Activated T-helper 1 cell treated with anti-CD3 and anti-CD28 coated beads, Interleukin-2, amount 50 U/mL, for 16 hours (primary cell): ENCODE results near the gene PRSS21.
A peak's percentile ranks its signal among the peaks of the same experiment; 100 is the strongest.

ENCODE experiments used
- DNase-seq, 2 donors: peaks; one replicate each; pipeline ENCODE4 v3.0.0-alpha.2; 2020; ENCODE audit warnings: low read depth in 1 of 2, low spot score in 1 of 2

The PRSS21 gene

DNA sequence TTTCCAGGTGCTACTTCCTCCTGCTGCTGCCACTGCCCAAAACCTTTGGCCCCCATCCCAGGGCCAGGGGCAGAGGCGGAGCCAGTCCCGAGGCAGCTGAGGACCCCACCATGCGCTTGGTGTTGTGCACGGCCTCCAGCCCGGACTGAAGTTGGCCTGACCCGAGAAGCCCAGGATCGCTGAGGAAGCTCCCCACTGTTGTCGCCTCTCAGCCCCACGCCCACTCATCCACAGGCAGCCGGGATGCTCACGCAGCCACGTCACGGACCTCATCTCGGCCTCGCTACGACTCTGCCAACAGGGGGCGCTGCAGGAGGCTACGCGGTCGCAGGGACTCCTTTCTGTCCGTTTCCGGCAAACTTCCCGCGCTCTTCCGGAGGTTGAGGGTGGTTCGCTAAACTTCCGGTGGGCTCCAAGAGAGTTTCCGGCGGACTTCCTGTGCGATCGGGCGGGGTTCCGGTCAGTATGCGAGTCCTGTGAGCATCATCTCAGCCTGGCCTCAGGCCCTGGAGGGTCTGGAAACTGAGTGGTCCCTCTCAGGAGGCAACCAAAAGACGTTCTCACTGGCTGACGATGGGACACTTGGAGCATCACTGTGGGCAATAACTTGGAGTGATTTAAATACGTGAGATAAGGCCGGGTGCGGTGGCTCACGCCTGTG lies 25.4 kb downstream of the PRSS21 start:
- peak; percentile 52 to 65 for DNase-seq

DNA sequence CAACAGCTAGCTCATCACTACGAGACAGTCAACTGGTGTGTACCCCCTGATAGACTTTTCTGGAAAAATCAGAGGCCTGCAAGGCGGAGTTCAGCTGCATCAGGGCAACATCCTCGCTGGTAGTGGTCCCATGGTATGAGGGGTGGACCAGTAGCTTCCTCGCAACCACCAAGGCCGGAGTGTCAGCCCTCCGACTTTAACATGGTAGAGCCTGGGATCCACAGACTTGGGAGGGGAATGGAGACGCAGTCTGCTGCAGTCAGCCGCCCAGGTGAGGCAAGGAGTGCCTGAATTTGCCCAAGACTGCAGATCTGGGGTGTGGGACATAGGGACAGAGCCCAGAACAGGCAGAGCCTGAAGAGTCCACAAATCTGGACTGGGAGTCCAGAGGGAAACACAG lies 26.5 kb downstream of the PRSS21 start:
- DNase-seq: no peak

DNA sequence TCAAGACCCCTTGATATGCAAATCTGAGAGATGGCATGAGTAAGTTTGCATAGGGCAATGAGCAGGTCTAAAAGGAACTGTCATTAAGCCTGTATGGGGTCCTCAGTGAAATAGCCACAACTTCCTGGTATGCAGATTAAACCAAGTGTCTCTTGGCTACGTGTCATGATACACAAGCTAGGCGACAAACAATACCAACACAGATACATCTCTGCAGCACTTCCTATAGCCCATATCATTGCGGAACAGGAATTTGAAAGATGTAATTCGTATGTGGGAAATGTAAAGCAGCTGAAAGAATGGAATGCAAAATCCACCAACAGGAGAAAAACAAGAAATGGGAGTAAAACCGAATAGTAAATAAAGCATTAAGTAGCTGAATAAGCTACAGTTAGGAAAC lies 28.1 kb downstream of the PRSS21 start:
- no peak for DNase-seq

DNA sequence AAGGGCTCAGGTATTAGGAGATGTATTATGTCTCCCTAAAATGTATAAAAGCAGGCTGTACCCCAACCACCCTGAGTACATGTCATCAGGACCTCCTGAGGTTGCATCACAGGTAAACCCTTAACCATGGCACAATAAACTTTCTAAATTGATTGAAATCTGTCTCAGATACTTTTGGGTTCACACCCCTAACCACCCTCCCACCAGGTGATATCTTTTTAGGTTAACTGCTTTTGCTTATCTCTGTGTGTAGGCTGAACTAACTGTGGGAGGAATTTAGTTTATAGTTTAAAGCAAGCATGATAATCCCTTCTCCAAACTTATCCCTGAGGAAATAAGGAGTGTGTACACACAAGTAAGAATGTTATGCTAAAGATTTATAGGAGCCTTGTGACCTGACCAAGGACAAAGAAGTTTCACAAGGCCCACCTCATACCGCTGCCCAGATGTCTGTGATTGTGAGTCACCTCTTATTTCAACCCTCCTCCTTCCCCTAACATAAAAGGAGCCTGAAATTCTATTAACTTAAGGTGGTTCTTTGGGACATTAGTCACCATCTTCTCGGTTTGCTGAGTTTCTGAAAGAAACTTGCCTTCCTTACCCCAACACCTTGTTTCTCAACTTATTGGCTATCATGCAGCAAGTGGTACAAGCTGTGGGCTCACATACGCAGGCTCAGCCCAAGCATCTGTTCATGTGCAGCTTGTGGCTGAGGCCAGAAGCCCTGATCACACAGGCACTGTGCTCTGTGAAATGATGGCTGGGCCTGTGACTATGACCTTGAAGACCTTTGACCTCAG lies 29.7 kb downstream of the PRSS21 start:
- DNase-seq: no peak

DNA sequence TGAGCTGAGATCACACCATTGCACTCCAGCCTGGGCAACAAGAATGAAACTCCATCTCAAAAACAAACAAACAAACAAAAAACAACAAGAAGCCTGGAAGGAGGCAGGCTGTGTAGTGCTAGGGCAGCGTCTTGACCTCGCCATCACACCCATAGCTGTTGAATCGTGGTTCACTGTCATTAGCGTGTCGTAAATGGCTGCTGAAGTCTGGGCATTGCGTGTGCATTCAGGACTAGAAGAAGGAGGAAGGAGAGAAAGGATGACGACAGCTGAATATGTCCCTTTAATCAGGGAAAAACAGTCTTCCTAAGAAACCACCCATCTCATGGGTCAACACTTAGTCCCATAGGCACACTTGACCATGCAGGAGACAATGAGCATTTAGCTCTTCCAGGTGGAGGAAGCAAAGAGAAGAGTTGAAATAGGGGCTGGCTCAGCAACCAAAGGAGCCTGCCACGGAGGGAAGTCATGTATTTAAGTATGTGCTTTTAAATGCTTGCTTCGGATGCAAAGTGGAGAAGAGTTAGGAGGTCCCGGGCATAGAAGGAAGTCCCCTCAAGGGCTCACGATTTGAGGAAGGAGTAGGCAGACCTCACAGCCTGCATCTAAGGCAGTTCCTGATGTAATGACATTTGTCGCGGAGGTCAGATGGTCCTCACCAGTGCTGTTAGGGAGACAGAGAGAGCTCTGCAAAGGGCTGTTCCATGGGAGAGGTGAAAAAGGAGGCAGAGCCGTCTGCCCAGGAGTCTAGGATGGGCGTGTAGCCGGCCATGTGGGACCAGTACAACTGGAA lies 32.1 kb downstream of the PRSS21 start:
- DNase-seq: no peak

DNA sequence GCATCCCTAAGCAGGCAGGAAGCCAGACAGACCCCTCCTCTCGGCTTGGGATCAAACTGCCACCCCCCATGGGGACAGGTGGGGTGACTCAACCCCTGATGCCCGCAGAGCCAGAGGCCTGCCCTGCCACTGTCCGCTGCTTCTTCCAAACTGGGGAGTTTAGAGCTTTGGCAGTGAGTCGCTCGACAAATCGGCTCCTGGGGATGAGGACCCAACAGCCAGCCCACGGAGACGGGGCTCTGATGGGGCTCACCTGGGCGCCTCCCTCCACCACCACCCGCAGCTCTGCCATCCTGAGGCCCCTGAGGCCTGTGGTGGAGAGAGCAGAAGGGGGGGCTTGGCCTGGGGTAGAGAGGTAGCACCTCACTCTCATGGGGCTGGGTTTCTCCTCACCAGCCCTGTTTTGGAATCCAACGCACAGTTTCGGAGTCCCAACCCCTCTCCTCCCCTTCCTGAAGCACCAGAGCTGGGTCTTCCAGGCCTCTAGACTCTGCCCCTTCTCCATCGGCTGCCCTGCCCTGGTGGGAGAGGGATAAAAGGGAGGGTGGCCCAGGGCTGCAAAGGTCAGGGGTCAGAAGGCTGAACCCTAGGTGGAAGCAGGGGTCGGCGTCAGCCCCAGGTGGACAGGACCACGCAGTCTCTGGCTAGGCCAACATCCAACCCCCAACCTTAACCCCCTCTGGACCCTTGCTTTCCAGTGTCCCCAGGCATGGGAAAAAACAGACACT lies 35.1 kb downstream of the PRSS21 start:
- DNase-seq: no peak

DNA sequence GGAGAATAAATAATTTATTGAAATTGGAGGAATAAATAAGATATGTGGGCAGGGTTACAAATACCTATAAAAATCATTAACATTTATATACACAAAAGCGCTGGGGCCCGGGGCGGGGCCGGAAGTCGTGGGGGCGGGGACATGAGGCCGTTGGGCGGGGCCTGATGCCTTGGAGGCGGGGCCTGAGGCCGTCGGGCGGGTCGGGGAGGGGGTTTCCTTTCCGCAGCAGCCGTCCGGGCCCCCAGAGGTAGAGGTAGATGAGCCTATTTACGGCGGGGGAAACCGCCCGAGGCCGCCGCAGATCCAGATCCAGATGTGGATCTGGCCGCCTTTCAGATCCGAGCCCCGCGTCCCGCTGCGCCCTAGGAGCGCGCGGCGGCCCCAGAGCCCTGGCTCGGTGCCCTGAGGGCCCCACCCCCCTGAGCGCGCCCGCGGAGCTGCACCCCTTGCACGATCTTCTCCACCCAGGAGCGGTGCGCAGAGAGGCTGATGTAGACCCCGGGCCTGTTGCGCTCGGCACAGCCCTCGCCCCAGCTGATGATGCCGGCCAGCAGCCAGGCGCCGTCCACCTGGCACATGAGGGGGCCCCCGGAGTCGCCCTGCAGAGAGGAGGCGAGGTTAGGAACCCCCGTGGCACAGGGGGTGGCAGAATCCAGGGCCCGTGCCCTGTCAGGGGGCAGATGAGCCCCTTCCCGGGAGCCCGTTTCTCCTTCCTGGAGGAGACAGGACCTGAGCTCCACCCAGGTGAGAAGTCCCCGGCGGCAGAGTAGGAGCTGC lies 35.9 kb downstream of the PRSS21 start:
- no peak for DNase-seq

DNA sequence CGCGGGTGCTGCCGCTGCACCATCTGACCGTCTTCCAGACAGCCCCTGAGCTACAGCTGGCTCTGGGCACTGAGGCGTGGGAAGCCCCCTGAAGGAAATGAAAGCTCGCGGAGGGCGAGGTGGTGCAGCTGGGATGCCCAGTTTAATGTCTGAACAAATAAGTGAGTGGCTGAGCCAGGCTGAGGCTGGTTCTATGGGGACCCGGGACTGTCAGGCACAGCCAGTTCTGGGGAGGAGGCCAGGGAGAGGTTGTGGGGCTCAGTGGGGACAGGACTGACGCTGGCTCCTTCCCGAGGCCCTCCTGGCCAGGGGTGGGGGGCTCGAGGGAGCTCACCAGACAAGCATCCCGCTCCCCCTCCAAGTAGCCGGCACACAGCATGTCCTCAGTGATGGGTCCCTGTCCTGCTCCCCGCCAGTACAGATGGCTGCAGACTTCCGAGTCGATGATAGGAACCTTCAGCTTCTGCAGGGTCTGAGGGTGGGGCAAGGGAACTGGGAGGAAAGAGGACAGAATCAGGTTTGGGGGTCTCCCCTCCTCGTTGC lies 36.6 kb downstream of the PRSS21 start:
- no peak for DNase-seq

DNA sequence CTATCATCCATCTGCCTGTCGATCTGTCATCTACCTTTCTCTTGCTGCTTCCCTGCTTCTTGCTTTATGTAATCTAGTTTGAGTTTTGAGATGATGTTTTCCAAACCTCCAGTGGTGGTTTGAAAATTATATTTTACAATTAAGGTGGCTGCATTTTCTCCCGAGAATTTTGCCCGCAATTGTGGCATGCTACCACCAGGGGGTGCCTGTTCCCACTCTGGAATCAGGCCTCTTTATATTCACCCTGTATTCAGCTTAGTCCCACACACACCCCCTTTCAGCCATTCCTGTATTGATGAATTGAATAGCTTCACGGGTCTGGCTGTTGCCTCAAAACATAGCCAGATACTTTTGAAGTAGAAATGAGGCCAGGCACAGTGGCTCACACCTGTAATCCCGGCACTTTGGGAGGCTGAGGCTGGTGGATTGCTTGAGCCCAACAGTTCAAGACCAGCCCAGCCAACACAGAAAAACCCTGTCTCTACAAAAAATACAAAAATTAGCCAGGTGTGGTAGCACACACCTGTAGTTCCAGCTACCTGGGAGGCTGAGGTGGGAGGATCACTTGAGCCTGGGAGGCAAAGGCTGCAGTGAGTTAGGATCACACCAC lies 37.8 kb downstream of the PRSS21 start:
- no peak for DNase-seq

DNA sequence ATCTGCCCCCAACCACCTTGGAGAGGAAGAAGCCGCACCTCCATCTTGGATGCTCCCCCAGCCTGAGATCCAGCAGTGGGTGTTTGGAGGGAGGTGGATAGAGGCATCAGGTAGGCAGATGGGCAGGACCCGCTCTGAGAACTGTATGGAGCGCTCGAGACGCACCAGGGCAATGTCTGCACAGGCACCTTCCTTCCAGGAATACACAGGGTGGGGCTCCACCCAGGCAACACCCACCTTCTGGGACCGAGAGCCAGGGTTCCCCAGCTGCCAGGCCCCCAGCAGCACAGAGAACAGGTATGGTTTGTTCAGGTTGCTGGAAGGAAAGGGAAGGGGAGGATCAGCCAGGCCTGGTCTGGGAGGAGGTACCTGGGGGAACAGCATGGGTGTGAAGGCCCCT lies 38.5 kb downstream of the PRSS21 start:
- no peak for DNase-seq

DNA sequence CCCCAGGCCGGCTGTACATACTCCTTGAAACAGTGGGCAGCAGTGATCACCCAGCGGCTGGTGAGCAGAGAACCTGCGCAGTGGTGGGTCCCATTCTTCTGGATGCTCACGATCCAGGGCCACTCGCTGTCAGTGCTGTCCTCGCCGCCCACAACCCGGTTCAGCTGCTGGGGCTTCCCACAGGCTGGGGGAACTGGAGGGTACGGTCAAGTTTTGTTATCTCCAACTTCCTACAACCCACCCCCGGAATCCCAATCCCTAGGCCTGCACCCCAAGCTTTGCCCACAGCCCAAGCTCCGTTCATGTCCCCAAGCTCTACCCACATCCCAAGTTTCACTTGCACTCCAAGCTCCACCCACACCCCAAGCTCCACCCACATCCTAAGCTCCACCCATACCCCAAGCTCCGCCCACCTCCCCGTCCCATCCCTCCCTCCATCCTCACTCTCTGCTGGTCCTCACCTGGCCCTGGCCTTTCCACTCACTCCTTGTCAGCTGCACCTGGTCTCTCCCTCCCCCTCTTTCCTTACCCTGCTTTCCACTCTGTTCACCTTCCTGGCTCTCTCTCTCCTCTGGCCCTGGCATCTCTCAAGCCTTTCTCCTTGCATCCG lies 39.1 kb downstream of the PRSS21 start:
- no peak for DNase-seq

DNA sequence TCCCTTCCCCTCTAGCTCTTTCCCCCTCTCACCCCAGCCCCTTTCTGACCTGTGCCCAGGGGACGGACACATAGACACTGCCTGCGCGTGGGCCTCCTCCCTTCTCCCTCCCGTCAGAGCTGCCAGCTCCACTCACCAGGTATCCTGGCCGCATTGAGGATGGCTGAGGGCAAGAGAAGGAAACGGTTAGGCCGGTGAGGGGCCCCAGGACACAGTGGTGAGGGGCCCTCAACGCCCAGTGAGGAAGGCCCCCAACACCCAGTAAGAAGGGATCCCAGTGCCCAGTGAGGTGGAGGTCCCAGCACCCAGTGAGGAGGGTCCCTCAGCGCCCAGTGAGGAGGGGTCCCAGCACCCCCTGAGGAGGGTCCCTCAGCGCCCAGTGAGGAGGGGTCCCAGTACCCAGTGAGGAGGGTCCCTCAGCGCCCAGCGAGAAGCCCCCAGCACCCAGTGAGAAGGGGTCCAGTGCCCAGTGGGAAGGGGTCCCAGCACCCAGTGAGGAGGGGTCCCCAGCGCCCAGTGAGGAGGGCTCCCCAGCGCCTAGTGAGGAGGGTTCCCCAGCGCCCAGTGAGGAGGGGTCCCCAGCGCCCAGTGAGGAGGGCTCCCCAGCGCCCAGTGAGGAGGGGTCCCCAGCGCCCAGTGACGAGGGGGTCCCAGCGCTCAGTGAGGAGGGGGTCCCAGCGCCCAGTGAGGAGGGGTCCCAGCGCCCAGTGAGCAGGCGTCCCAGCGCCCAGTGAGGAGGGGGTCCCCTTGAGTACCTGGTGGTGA lies 39.8 kb downstream of the PRSS21 start:
- DNase-seq: no peak

DNA sequence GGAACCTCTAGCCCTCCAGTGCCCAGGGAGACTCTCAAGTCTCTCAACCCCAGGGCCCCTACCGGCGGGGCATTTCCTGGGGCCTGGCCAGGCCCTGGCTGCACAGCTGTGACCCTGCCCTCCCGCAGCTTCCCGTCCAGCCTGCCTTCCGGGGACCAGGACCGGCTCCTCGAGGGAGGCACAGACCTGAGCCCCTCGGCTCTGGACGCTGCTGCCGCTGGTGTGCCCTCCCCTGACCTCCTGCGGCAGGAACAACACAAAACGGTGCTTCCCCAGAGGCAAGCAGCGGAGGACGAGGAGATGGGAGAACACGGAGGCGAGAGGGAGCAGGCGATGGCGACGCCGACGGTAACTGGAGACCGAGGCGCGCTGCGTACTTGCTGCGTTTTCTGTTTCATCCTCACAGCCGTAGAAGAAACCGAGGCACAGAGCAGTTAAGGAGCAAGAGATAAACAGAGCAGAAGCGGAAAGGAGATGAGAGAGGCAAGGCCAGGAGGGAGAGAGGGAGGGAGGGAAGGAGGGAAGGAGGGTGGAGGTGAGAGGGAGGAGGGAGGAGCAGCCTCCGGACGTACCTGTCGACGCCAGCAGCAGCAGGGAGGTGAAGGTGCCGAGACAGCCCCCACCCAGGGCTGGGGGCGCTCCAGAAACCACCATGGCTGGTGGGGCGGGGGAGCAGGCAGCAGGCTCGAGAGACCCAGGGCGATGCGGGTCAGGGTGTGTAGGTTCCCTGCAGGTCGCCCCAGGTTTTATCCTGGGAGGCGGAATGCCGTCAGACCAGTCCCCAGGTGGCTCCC lies 40.6 kb downstream of the PRSS21 start, which contains the start of gene PRSS22:
TSS of gene PRSS22 (minus strand) at position 720 of the 794 bp plus-strand sequence. CDS start at position 654, 66 bp downstream.
- no peak for DNase-seq

DNA sequence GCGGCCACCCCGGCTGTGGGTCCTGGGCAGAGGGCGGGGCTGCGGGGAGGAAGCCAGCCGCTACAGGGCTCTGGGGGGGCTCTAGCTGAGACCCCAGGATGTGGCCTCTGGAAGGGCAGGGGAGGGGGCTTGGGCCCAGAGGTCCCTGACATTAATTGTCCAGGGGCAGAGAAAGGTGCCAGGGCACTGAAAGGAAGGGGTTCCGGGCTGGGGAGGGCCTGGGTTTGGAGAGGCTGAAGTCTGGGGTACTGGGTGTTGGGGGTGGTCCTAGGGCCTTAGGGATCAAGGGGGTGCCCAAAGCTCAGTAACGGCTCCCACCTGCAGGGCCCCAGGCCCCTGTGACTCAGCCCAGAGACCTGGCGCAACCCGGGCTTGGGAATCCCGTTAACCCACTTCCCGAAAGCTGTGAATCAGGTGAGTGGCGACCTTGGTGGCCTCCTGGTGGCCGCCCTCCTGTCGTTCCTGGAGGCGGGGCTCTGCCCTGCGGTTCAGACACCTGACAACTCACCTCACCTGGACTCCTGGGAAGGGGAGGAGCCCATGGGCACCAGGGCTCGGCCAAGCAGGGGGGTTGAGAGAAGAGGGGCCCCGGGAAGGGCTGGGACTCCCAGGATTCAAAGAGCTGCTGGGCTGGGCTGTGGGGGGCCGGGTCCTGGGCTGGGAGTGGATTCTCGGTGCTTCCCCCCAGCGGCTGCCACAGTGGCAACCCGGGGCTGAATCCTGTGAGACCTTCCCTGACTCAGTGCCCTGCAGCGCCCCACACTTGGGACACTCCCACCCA lies 41.4 kb downstream of the PRSS21 start:
- DNase-seq: no peak

DNA sequence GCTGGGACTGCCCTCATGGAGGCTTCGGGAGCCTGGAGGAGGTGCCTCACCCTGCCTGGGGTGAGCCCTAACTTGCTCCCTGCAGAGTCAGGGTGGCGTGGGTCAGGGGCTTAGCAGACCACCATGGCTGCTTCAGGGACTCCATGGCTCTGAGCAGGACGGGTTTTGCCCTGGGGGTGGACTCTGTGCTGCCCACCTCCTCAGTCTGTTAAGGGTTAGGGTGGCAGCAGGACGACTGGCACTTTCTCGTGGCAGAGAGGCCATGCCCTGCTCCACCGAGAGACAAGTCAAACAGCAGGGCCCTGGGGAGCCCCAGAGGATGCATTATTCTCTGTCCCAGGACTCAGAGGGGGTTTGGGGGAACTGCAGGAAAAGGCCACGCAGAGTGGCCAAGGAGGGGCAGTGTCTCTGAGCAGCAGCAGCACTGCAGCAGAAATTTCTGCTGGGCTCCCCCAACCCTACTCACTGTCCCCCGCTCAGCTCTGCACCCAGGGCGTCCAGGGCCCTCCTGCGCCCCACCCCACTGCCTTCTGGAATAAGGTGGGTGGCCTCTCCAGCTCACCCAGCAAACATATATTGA lies 42.7 kb downstream of the PRSS21 start:
- DNase-seq: no peak

DNA sequence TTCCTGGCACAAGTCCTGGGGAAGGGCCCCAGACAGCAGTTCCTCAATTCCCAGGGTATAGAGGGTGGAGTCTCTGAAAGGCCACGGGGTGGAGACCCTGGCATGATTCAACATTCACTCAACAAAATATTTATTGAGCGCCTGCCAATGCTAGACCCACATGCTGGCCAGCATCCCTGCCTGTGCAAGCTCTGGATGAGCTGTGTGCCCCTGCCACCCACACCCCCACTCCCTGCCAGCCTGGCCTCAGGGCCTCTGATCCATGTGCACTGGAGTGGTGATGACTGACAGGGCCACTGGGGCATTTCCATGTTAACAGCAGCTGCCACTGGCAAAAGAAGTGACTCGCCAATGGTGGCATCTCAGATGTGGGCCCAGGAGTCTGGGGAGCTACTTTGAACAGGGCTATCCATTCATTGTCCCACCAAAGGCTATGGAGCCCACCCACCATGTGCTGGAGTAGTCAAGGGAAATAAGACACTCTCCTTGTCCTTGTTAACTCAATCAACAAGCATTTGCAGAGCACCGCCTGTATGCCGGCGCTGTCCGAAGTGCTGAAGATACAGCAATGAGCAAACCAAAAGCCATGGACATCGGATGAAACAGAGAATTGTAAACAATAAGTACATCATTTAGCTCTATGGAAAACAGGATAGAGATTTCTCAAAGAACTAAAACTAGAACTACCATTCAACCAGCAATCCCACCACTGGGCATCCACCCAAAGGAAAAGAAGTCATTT lies 44.0 kb downstream of the PRSS21 start:
- DNase-seq: no peak
